ENCODE results near the gene RAB30. TPM values are rescaled to one million over a fixed set of nuclear protein-coding genes. Genes with fewer than 3 reads are reported as not detected.

RAB30 gene
- total RNA-seq, 1 donor from 2014 or later = 10.8 TPM

GRCh38 chr11:82932564-82932963 is 139.1 kb downstream of the RAB30 start:
- no peaks in the 10 kb centered on the region for H3K9me3 ChIP-seq
- intact Hi-C loops (cut with DNase I) = no loop called here
- no peak overlapping the region for H3K27ac ChIP-seq
- no peak for DNase-seq (ENCODE audit: extremely low spot score in 2 of 2)
- no peaks in the 10 kb centered on the region for H3K4me1 ChIP-seq
- no peak overlapping the region for H3K4me3 ChIP-seq
- TF ChIP-seq POLR2AphosphoS5 (IDR thresholded peaks at IDR 0.05; ENCODE audit: insufficient read depth in 1 of 2, low read depth in 1 of 2) (no peak), POLR2A (IDR thresholded peaks at IDR 0.05) (no peak), CTCF (IDR thresholded peaks at IDR 0.05) (no peak)
- H3K36me3 ChIP-seq = no peaks in the 10 kb centered on the region
- no peaks in the 10 kb centered on the region for H3K27me3 ChIP-seq

- H3K9me3 ChIP-seq = no peaks in the 10 kb centered on the region
- no peak overlapping the region for H3K4me3 ChIP-seq
- no peaks in the 10 kb centered on the region for H3K27me3 ChIP-seq
- H3K4me1 ChIP-seq = no peaks in the 10 kb centered on the region
- no peak overlapping the region for H3K27ac ChIP-seq
- H3K36me3 ChIP-seq = no peaks in the 10 kb centered on the region
- no peak for DNase-seq (ENCODE audit: extremely low spot score in 2 of 2)
- intact Hi-C loops (cut with DNase I) = no loop called here
- TF ChIP-seq POLR2A (IDR thresholded peaks at IDR 0.05) (no peak), CTCF (IDR thresholded peaks at IDR 0.05) (no peak), POLR2AphosphoS5 (IDR thresholded peaks at IDR 0.05; ENCODE audit: insufficient read depth in 1 of 2, low read depth in 1 of 2) (no peak)
Measured at GRCh38 chr11:82930734-82931133, 141.0 kb downstream of the RAB30 start.

- no peak for TF ChIP-seq CTCF (IDR thresholded peaks at IDR 0.05)
- TF ChIP-seq POLR2AphosphoS5 (IDR thresholded peaks at IDR 0.05; ENCODE audit: insufficient read depth in 1 of 2, low read depth in 1 of 2) = no peak
- TF ChIP-seq POLR2A (IDR thresholded peaks at IDR 0.05) = no peak
Measured at GRCh38 chr11:82930229-82930628, 141.5 kb downstream of the RAB30 start.

GRCh38 chr11:82929121-82929520 is 142.6 kb downstream of the RAB30 start:
- intact Hi-C loops (cut with DNase I) = no loop called here

More at GRCh38 chr11:82930229-82930628, 141.5 kb downstream of the RAB30 start:
- H3K4me3 ChIP-seq = no peak overlapping the region
- H3K27me3 ChIP-seq = no peaks in the 10 kb centered on the region
- no peak overlapping the region for H3K27ac ChIP-seq
- intact Hi-C loops (cut with DNase I) = no loop called here
- no peak for DNase-seq (ENCODE audit: extremely low spot score in 2 of 2)
- no peaks in the 10 kb centered on the region for H3K9me3 ChIP-seq
- no peaks in the 10 kb centered on the region for H3K36me3 ChIP-seq
- H3K4me1 ChIP-seq = no peaks in the 10 kb centered on the region

More at GRCh38 chr11:82929121-82929520, 142.6 kb downstream of the RAB30 start:
- H3K4me3 ChIP-seq = no peak overlapping the region
- TF ChIP-seq CTCF (IDR thresholded peaks at IDR 0.05) (no peak), POLR2AphosphoS5 (IDR thresholded peaks at IDR 0.05; ENCODE audit: insufficient read depth in 1 of 2, low read depth in 1 of 2) (no peak)
- no peaks in the 10 kb centered on the region for H3K27me3 ChIP-seq
- H3K36me3 ChIP-seq = no peaks in the 10 kb centered on the region
- no peaks in the 10 kb centered on the region for H3K4me1 ChIP-seq
- no peak for DNase-seq (ENCODE audit: extremely low spot score in 2 of 2)
- H3K9me3 ChIP-seq = no peaks in the 10 kb centered on the region
- no peak overlapping the region for H3K27ac ChIP-seq
